Erythroblast (primary cell): ENCODE measurements around the gene BCAR3.

Experiments used
- DNase-seq, 2 experiments: peaks; one replicate each; lab custom pipeline; 2025; lab: John Stamatoyannopoulos, UW
- GATA1 ChIP-seq: IDR thresholded peaks from 2 replicates; pipeline ENCODE4 v1.6.1; 2011; ENCODE audit warnings: low read depth, mild to moderate bottlenecking, control low read depth, low read length, moderate library complexity
- POLR2A ChIP-seq: IDR thresholded peaks from 2 replicates; pipeline ENCODE4 v1.6.1; 2011; ENCODE audit warnings: mild to moderate bottlenecking, low read length

BCAR3 gene

DNA sequence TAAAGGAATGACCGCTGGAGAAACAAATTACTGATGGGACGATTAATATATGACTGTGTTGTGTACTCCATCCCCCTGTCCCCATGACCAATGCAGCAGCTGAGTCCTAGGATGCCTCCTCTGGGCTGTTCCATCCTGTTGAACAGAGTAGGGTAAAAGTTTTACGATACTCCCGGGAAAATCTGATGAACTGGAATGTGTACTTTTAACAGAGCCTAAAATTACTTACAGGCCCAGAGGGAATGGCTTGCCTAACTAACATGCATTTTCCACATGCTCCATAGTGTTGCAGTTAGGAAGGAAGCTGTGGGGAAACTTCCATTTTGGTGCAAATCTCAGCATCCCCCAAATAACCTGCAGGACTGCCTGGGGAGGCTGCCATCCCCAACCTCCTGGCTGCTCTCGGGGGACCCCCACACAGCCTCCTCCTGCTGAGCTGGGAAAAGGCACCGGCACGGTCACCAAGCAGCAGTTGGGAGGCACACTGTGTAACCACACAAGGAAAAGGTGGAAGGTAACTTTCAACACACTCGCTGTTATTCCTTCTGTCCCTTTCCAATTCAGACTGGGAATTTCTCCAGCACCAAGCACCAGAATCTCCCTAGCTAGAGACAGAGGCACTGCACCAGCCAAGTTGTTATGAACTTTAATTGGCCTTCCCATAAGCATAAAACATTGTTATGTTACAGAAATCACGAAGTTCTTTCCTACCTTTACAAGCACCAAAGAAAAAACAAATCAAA is 97.2 kb downstream of the BCAR3 start:
- no peak for DNase-seq
- TF ChIP-seq GATA1, result no peak
- no peak for TF ChIP-seq POLR2A

DNA sequence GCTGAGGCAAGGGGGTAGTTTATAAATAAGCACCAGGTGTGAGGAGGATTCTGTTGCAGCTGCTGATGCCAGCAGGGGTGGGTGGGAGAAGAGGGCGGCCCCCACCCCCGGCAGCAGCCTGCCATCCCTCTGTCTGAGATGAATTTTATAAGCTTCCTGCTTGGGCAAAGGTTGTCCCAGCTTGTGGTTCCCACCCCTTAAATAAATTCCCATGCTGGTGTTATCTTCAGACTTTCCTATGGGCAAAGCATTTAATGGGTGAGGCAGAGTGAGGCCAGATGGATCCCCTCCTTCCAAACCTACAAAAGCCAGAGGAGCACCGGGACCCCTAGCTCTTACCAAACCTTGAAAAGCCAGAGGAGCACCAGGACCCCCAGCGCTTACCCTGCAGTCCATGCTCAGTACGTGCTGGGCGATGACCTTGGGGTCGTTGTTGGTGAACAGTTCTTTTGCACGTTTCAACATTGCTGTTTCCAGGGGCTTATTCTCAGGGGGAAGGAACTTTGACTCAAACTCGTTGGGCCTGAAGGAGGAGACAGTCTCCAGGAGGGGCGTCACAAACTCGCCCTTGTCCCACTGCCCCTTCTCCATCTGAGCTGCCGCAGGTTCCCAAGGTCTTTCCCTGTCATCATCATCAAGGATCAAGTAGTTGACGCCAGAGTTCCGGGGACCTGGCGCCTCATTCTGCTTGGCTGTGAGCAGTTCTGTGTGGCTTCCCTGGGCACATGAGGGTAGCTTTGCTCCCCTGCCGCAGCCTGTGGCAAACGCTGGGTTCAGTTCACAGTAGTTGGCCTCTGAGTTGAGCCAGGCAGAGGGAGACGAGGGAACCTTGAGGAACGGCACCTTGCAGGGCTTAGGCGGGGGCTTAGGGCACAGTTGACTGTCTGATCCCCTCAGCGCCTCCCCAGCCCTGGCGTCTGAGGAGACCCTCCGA is 99.5 kb downstream of the BCAR3 start:
- no peak for DNase-seq
- TF ChIP-seq GATA1, result no peak
- no peak for TF ChIP-seq POLR2A

DNA sequence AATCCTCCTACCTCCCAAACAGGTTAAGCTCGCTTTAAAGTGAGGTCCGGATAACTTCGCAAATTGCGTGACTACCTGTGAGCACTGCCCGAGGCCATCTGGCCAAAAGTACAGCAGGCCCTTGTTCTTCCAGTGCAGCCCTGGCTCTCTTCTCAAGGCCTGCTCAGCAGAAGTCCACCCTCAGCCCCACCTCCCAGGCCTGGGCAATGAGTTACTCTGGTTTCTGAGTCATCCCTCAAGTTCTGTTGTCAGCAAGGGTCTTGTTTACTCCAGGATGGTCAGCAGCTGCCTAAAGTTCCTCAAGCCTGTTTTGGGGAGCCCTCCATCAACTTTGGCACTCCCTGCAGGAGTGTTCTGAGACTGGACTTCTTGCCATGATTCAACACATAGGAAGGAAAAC is 101.7 kb downstream of the BCAR3 start:
- peak in 1 of 2 experiments; percentile 14 for DNase-seq
- TF ChIP-seq GATA1, result no peak
- TF ChIP-seq POLR2A, result no peak

DNA sequence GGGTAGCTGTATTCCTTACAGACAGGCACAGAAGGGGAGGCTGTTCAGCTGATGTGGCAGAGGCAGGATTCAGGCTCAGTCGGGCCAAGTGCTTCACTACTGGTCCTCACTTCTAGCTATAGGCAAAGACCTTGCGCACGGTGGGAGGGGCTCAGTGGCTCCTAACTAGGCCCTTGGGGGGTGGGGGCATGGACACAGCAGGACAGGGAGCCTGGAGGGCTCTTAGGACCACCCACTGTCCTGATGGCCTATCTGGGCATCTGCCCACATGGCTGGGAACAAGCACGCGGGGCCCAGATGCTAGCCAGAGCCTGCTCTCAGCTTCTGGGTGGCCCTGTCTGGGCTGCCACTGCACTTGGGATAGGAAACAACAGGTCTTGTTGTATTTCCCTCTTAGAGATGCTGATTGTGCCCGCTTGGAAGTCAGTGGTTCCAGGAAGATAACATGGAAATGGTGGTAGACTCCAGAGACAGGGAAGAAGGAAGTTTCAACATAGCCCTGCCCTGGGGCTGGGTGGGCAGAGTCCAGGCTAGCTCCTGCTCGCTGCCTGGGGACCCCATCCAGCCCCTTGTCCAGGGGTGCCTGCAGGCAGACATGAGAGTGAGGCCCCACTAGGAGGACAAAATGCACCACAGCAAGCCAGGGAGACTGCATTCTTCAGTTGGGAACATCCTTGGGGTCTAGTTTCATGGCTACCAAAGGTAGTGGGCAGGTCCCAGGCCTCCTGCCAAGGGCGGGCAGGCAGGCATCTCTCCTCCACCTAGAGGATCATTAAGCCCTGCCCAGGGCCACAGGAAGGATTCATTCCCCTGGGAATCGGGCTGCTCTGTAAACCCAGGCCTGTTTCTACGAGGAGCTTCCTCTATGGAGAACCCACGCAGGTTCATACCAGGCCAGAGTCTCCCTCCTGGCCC is 102.5 kb downstream of the BCAR3 start:
- DNase-seq, result no peak
- TF ChIP-seq POLR2A (no peak), GATA1 (no peak)

DNA sequence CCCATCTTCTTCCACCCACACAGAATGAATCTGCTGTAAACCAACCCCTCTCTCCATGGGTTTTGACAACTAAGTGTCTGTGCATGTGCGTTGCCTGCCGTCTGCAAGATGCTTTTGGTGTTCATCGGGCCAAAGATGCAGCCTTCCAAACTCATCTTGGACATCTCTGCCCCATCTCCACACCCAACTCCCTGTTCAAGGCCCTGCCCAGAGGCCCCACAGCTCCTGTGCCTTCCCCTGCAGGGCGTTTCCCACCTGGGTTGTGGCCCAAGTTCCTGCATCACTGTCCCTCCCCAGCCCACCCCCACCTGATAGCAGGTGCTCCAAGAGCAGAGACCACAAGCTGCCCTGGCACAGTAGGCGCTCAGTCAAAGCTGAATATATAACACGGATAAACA is 103.2 kb downstream of the BCAR3 start:
- TF ChIP-seq GATA1, result no peak
- no peak for TF ChIP-seq POLR2A
- no peak for DNase-seq

DNA sequence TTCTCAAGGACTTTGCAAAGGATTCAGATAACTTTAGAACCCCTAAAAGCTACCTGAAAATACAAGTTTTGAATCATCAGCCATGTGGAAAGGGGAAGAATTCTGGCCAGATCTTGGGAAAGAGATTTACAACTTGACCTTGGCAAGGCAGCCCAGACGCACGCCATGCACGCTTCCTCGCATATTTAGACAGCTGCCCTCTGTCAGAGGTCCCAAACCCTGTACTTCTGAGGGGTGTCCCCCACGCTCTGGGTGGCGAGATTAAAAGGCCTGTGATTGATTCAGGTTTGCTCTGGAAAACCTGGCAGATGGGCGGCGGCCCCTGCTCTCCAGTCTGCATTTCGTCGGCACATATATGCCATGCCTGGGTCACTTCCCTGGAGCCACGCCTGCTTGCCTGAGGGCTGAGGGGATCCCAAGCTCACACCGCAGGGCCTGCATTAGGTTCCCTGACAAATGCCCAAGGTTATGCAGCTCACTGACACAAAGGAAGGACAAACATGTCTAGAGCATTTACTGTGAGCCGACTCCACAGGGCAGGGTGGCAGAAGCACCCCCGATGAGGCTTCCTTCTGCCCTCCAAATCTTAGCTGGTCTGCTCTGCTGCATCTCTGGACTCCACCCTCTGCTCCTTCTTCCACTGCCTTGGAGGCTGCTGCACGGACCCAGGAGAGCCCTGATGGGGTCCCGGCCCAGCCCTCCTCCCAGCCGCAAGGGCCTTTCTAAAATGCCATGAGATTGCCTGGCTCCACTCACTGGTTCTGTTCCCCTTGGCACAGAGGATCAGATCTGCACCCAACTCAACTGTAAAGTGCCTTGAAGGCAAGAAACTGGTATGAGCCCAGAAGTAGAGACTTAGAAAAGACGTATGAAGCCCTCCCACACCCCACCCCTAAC is 103.9 kb downstream of the BCAR3 start:
- DNase-seq, result no peak
- TF ChIP-seq POLR2A (no peak), GATA1 (no peak)

DNA sequence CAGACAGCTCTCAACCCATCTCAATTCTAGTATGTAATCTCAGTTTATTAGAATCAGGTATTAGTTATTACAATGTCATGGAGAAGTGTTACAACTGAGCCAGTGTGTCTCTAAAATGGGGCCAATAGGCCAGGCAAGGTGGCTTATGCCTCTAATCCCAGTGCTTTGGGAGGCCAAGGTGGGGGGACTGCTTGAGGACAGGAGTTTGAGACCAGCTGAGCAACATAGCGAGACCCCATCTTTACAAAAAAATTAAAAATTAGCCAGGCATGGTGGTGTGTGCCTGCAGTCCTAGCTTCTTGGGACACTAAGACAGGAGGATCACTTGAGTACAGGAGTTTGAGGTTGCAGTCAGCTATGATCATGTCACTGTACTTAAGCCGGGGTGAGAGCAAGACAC is 104.9 kb downstream of the BCAR3 start:
- no peak for DNase-seq
- TF ChIP-seq GATA1, result no peak
- TF ChIP-seq POLR2A, result no peak

DNA sequence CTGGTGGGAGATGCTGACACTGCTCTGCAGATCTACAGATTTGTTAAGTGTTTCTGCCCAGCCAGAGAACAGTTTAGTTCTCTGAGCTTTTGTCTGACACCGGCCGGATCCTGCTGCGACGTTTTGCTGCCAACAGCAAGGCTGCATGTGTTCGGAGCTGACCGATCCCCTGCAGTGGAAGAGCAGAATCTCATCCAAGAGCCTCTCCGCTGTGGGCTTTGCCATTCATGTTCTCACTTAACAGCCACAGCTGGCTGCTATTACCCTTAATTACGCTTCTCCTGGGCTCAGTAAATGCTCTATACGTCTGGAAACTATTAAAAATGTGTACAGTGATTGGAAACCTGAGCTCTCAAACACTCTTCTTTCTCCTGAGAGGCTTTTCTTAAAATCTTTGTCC is 105.3 kb downstream of the BCAR3 start:
- TF ChIP-seq POLR2A, result no peak
- TF ChIP-seq GATA1, result no peak
- DNase-seq, result no peak

DNA sequence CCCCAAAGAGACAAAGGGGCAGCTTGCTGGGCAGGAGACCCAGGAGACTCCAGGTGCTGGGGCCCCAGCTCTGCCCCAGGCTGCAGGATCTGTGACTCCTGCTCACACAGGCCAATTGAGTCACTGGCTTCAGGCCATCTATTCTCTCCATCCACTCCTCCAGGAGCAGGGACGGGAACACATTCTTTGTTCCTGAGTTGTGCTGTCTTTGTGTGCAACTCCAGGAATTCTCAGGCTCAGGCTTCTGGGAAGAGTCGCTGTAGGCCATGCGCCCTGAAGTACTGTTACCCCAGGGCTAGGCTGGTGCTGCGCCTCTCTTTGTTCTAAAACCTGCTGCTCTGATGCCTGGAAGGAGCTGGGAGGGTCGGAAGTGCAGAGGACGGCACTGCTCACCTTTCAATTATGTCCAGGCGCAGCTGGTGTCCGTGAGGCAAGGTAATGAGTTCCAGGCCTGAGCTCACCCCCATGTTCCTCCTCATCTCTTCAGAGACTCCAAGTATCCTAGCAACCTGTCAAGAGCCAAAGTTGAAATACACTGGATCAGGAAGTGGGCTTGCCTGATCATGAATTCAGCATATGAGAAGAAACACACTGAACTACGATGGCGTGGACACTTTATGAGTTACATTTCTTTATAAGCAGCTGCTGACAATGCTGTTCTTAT is 105.9 kb downstream of the BCAR3 start:
- no peak for TF ChIP-seq POLR2A
- TF ChIP-seq GATA1, result no peak
- DNase-seq, result no peak

DNA sequence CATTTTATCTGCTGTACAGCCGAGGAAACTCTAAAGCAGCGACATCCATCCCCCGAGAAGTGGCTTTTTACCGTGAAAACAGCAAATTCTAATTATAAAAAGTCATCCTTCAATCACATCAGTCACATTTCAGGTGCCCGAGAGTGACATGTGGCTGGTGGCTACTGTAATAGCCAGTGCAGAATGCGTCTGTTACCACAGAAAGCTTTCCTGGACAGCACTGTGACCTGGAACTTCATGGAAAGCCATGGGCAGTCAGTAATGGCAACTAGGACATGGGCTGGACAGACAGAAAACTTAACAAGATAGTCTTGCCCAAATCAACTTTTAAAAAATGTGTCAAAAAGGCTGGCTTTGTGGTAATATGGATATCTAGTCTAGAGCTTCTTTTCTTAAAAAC is 106.6 kb downstream of the BCAR3 start:
- TF ChIP-seq GATA1 (no peak), POLR2A (no peak)
- DNase-seq, result no peak

DNA sequence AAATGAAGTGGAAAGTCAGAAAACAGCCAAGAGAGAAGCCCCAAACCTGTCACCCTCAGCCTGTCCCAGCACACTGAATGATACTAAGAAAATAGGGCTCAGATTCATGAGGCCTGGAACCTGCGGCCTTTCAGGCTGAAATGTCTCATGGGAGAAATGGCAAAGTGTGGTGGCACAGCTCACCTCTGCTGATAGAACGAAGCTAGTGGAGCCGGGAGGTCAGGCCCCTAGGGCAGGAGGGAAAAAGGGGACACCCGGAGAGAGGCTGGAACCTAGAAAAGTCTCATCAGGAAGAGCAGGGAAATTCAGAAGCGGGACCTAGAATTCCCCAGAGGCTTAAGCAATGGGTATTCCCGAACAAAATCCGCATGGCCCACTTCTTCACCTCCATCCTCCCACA is 107.1 kb downstream of the BCAR3 start:
- no peak for DNase-seq
- TF ChIP-seq POLR2A, result no peak
- no peak for TF ChIP-seq GATA1

DNA sequence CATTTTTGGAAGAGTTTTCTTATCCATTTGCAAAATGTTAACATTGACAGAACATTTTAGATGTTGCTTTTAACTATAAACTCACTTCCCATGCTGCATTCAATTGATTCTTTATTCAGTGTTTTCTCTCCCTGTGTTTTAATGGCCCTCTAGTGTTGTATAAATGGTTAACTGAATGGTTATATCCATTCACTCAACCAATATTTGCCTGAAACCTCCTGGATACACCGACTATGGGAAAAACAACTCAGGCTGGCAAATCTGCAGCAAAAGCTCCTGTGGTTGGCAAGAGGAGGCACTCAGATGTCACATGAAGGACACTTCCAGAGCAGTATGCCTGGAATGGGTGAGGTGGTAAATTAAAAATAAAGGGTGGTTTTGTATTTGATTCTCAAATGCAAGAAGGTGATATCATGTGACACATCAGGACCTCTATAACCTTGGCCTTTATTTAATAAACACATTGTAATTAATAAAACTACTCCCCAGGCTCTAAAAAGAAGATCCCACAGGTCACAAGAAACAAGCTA is 107.6 kb downstream of the BCAR3 start:
- TF ChIP-seq GATA1 (no peak), POLR2A (no peak)
- DNase-seq, result no peak
